K562 (cell line): ENCODE data around the gene CBL. TPM values are rescaled to one million over a fixed set of nuclear protein-coding genes. Genes with fewer than 3 reads are reported as not detected.

Experiments used
- ATF3 ChIP-seq, 2 experiments: fragments of 450-650 bp in 1 of 2; sonication (generic) in 1 of 2; formaldehyde crosslinking in 1 of 2; IDR thresholded peaks in 1 of 2; conservative IDR thresholded peaks in 1 of 2; 2 replicates each; pipeline versions ENCODE4 v1.6.1 to v1.8.1; 2016 to 2023; ENCODE audit warnings: mild to moderate bottlenecking in 2 of 2, moderate library complexity in 2 of 2, inconsistent platforms in 1 of 2, missing genetic modification reagents in 1 of 2
- CTCF ChIP-seq, 3 experiments: IDR thresholded peaks in 2 of 3; conservative IDR thresholded peaks in 1 of 3; 2 replicates each; pipeline ENCODE4 v1.5.1; 2011 to 2012; ENCODE audit warnings: low read length in 3 of 3, mild to moderate bottlenecking in 3 of 3, control low read depth in 2 of 3, improper control_type of control experiment in 1 of 3, inconsistent platforms in 1 of 3, low read depth in 1 of 3, mixed read lengths in 1 of 3, moderate library complexity in 1 of 3; ENCODE audit not compliant: insufficient read depth in 2 of 3
- DNMT1 ChIP-seq: fragments of 450-650 bp; IDR thresholded peaks from 2 replicates; pipeline ENCODE4 v1.6.1; 2016; ENCODE audit warnings: antibody characterized with exemption, mild to moderate bottlenecking
- FOXK1 ChIP-seq: sonication (generic); formaldehyde crosslinking; IDR thresholded peaks from 2 replicates; pipeline ENCODE4 v1.8.0; 2022; ENCODE audit warnings: missing genetic modification reagents, mild to moderate bottlenecking, borderline replicate concordance
- GABPB2 ChIP-seq: fragments of 250-450 bp; sonication (Bioruptor Pico); conservative IDR thresholded peaks from 2 replicates; pipeline ENCODE4 v1.5.1; 2021; ENCODE audit warnings: mild to moderate bottlenecking
- HDAC1 ChIP-seq, 2 experiments: fragments of 450-650 bp; IDR thresholded peaks; 2 replicates each; pipeline ENCODE4 v1.6.1; 2016 to 2017; ENCODE audit warnings: inconsistent platforms in 1 of 2, mild to moderate bottlenecking in 1 of 2, moderate library complexity in 1 of 2
- ILF3 ChIP-seq: fragments of 450-650 bp; IDR thresholded peaks from 2 replicates; pipeline ENCODE4 v1.6.1; 2018; ENCODE audit warnings: antibody characterized with exemption, mild to moderate bottlenecking, moderate library complexity, borderline replicate concordance
- MAFK ChIP-seq: IDR thresholded peaks from 2 replicates; pipeline ENCODE4 v1.6.1; 2011; ENCODE audit warnings: low read length, improper control_type of control experiment
- NR4A1 ChIP-seq, 2 experiments: fragments of 250-450 bp in 1 of 2; fragments of 450-650 bp in 1 of 2; sonication (Bioruptor Pico) in 1 of 2; IDR thresholded peaks; 2 replicates each; pipeline versions ENCODE4 v1.4.0 to v1.6.1; 2016 to 2020; ENCODE audit warnings: mild to moderate bottlenecking in 2 of 2, missing compliant biosample characterization in 1 of 2, missing genetic modification characterization in 1 of 2, moderate library complexity in 1 of 2
- RBM34 ChIP-seq: fragments of 200-400 bp; formaldehyde crosslinking; IDR thresholded peaks from 2 replicates; pipeline ENCODE4 v1.6.1; 2018; ENCODE audit warnings: low read length, borderline replicate concordance; ENCODE audit not compliant: insufficient read depth
- SMAD4 ChIP-seq: fragments of 250-450 bp; sonication (Bioruptor Pico); conservative IDR thresholded peaks from 2 replicates; pipeline ENCODE4 v1.8.0; 2021; ENCODE audit warnings: inconsistent platforms, mild to moderate bottlenecking, moderate library complexity
- SMARCC2 ChIP-seq: fragments of 450-650 bp; IDR thresholded peaks from 2 replicates; pipeline ENCODE4 v1.6.1; 2017; ENCODE audit warnings: antibody characterized with exemption, moderate library complexity, mild to moderate bottlenecking, low read depth
- SMARCE1 ChIP-seq: fragments of 450-650 bp; IDR thresholded peaks from 2 replicates; pipeline ENCODE4 v1.7.1; 2016; ENCODE audit warnings: mild to moderate bottlenecking
- SOX6 ChIP-seq: fragments of 450-650 bp; IDR thresholded peaks from 2 replicates; pipeline ENCODE4 v1.6.1; 2014; ENCODE audit warnings: mild to moderate bottlenecking
- TEAD4 ChIP-seq, 2 experiments: sonication (generic) in 1 of 2; formaldehyde crosslinking in 1 of 2; IDR thresholded peaks; 2 replicates each; pipeline versions ENCODE4 v1.6.1 to v1.8.0; 2012 to 2022; ENCODE audit warnings: borderline replicate concordance in 1 of 2, inconsistent platforms in 1 of 2, low read length in 1 of 2, mild to moderate bottlenecking in 1 of 2, missing genetic modification reagents in 1 of 2
- ZNF507 ChIP-seq: conservative IDR thresholded peaks from 2 replicates; pipeline ENCODE4 v1.6.1; 2017; ENCODE audit warnings: missing genetic modification characterization, missing compliant biosample characterization
- polyA plus RNA-seq, 8 experiments: library from polyadenylated mRNA; depleted of rRNA in 4 of 8; stranded (reverse) in 5 of 8; unstranded in 3 of 8; fragments of >200 nt; fragmentation: Nextera tagmentation in 2 of 8; fragmentation: Illumina TruSeq in 1 of 8; extraction: Ambion mirVana in 2 of 8; extraction: Trizol in 1 of 8; gene quantifications; 2 replicates each; pipeline versions ENCODE4 v1.2.1 to v1.2.3, GENCODE V29; 2011 to 2014; ENCODE audit warnings: inconsistent platforms in 1 of 8, missing spikeins in 1 of 8
- total RNA-seq, 7 experiments: library from RNA; depleted of rRNA in 6 of 7; stranded (reverse); fragments of >200 nt in 6 of 7; fragmentation: Illumina TruSeq in 2 of 7; extraction: Trizol in 2 of 7; gene quantifications; 2 replicates each; pipeline versions ENCODE4 v1.2.1 to v1.2.3, GENCODE V29; 2011 to 2021; ENCODE audit warnings: low replicate concordance in 1 of 7
- TF ChIP-seq, protein P1 (sequence below): fragments of 250-450 bp; sonication (Bioruptor Pico); IDR thresholded peaks from 2 replicates; pipeline ENCODE4 v1.5.0; 2021; ENCODE audit warnings: mild to moderate bottlenecking, borderline replicate concordance
- TF ChIP-seq, protein P2 (sequence below): fragments of 250-450 bp; sonication (Bioruptor Pico); IDR thresholded peaks from 2 replicates; pipeline ENCODE4 v1.5.0; 2021; ENCODE audit warnings: mild to moderate bottlenecking, moderate library complexity

Gene CBL
- total and polyA plus RNA-seq, 9 of the 15 experiments (the other 6 are each of a cell fraction or from before 2014, with no cell fraction given) = 3.2 to 24.9 (median 9.9) TPM

DNA sequence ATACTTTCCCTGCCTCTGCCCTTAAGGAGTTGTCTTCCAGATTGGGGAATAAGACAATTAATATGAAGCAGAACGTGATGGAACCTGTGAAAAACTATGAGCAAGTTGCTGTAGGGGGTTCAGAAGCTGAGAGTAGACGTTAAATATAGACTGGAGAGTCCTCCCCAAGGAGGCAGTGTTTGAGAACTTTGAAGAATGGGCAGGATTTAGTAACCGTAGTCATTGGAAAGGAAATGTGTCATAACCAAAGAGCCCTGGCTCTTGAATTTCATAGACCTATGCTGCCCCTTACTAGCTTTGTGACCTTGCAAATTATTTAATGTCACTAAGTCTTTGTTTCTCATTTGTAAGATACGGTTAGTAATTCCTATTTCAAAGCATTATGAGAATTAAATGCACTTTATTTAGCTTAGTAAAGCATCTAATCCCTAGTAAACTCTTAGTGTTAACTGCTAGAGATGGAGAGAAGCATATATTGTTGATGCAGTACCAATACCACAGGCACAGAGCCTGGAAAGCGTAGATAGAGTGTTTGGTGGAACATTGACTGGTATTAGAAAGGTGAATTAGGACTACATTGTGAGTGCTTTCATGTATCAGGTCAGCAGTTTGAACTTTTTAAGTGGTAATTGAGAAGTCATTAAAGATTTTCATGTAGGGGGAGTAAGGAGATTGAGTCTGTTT, 56.7 kb downstream of the CBL start (continued):
- peak; percentile 43; the same call in 1 of the 2 replicates for TF ChIP-seq SMARCE1
- TF ChIP-seq TEAD4 (IDR thresholded peaks at IDR 0.05; ENCODE audit: low read length) = no peak
- no peak for TF ChIP-seq TEAD4 (CRISPR knock-in tag; IDR thresholded peaks at IDR 0.05; ENCODE audit: borderline replicate concordance)
- TF ChIP-seq, protein P1, sequence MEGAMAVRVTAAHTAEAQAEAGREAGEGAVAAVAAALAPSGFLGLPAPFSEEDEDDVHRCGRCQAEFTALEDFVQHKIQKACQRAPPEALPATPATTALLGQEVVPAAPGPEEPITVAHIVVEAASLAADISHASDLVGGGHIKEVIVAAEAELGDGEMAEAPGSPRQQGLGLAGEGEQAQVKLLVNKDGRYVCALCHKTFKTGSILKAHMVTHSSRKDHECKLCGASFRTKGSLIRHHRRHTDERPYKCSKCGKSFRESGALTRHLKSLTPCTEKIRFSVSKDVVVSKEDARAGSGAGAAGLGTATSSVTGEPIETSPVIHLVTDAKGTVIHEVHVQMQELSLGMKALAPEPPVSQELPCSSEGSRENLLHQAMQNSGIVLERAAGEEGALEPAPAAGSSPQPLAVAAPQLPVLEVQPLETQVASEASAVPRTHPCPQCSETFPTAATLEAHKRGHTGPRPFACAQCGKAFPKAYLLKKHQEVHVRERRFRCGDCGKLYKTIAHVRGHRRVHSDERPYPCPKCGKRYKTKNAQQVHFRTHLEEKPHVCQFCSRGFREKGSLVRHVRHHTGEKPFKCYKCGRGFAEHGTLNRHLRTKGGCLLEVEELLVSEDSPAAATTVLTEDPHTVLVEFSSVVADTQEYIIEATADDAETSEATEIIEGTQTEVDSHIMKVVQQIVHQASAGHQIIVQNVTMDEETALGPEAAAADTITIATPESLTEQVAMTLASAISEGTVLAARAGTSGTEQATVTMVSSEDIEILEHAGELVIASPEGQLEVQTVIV (CRISPR knock-in tag) = no peak
- no peak for TF ChIP-seq MAFK
- no peak for TF ChIP-seq ZNF507 (tag)
- TF ChIP-seq SMARCC2 = peak; percentile 52; the same call in 1 of the 2 replicates
- TF ChIP-seq HDAC1 (IDR thresholded peaks at IDR 0.05) = no peak
- TF ChIP-seq SOX6 = no peak
- TF ChIP-seq DNMT1 = no peak
- TF ChIP-seq ATF3 (IDR thresholded peaks at IDR 0.05) = no peak
- TF ChIP-seq ATF3 (CRISPR knock-in tag; conservative IDR thresholded peaks at IDR 0.05) = no peak
- TF ChIP-seq CTCF (IDR thresholded peaks at IDR 0.05 in 2 of 3, conservative IDR thresholded peaks at IDR 0.05 in 1 of 3; ENCODE audit: insufficient read depth in 2 of 3, low read depth in 1 of 3, low read length in 3 of 3) = peak in 1 of 3 experiments; percentile 34; a peak in 2 of 6 replicates
- no peak for TF ChIP-seq RBM34
- no peak for TF ChIP-seq NR4A1 (CRISPR knock-in tag; IDR thresholded peaks at IDR 0.05)
- TF ChIP-seq NR4A1 (tag; IDR thresholded peaks at IDR 0.05) = no peak
- no peak for TF ChIP-seq ILF3
- TF ChIP-seq, protein P2, sequence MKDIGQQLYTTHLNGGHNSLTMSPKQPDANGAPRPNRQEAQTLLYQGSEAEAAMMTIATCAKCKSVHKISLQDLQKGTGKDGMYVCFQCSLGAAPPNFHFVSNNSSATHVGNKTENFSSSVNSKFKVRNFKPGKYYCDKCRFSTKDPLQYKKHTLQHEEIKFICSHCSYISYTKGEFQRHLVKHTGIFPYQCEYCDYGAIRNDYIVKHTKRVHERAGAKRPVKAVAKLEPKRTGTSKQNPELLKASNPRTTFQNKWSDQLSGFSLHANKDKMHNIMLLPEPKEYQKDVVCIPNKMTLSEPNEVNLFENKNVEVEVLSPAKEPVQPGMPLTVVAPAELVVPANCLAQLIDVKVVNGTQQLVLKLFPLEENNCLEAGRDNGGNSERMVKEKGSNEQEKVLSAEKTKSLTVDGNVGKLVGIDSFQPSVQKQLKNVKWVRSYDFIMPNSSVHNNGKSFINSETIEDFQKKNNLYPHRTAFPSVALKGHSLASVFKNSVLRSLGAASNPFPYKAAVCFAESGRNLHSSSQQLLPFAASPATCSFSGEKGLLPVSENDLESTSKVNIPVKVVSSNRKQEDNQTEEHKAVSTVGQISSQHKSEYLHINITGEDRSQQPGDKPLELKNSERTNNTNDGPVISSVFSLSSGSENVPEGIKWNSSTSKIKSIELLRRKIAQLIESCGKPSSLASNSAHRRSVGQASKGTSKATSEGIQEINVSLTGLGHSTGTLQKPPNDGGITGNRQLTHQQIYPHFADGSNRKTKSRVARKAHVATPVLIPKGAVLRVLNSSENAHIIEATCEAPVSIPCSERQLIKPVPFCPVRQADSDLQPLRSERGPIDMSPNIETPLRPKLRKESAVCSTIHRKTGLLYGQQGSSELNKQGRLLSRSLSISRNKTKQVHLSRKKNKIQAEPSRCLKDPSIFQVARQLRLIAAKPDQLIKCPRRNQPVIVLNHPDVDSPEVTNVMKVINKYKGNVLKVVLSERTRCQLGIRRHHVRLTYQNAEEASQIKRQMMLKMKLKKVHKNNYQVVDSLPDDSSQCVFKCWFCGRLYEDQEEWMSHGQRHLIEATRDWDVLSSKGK (CRISPR knock-in tag) = no peak
- TF ChIP-seq SMAD4 (CRISPR knock-in tag) = no peak
- TF ChIP-seq GABPB2 (CRISPR knock-in tag) = no peak
- no peak for TF ChIP-seq FOXK1
